VCaP (cell line): Measurements from ENCODE around the gene KRT81.
"Not testable (repeated sequence)": the region's sequence is repeated elsewhere in the genome, so short reads cannot be mapped to it uniquely, and the experiment has no call there.

Source experiments
- H3K27ac ChIP-seq: fragments of 450-650 bp; 2 replicates; pipeline ENCODE4 v1.5.1; 2017
- CTCF ChIP-seq: fragments of 450-650 bp; conservative IDR thresholded peaks from 2 replicates; pipeline ENCODE4 v1.5.1; 2017; ENCODE audit warnings: mild to moderate bottlenecking, moderate library complexity

Gene KRT81

GRCh38 chr12:52300796-52301691 lies 9.7 kb upstream of the KRT81 start:
- no peak overlapping the region for H3K27ac ChIP-seq
- TF ChIP-seq CTCF = no peak

- H3K27ac ChIP-seq = no peak overlapping the region
Measured at GRCh38 chr12:52298677-52299190, 7.4 kb upstream of the KRT81 start.

GRCh38 chr12:52296572-52297215 lies 5.4 kb upstream of the KRT81 start:
- H3K27ac ChIP-seq = no peak overlapping the region
- TF ChIP-seq CTCF = no peak

More at GRCh38 chr12:52298677-52299190, 7.4 kb upstream of the KRT81 start:
- TF ChIP-seq CTCF = no peak

GRCh38 chr12:52295663-52296062 lies 4.3 kb upstream of the KRT81 start:
- H3K27ac ChIP-seq = no peak overlapping the region
- no peak for TF ChIP-seq CTCF

GRCh38 chr12:52294803-52295202 lies 3.5 kb upstream of the KRT81 start:
- no peak overlapping the region for H3K27ac ChIP-seq
- TF ChIP-seq CTCF = no peak

- TF ChIP-seq CTCF = no peak
- no peak overlapping the region for H3K27ac ChIP-seq
Measured at GRCh38 chr12:52293926-52294325, 2.6 kb upstream of the KRT81 start.

- H3K27ac ChIP-seq = not testable (repeated sequence)
Measured at GRCh38 chr12:52290483-52291134, 725 bp downstream of the KRT81 start.

GRCh38 chr12:52287816-52288805 lies 3.2 kb downstream of the KRT81 start:
- not testable (repeated sequence) for H3K27ac ChIP-seq
